Mesenchymal stem cell (in vitro differentiated cells and primary cell): Measurements from ENCODE around the gene HERC4.
"Not testable (repeated sequence)": the region's sequence is repeated elsewhere in the genome, so short reads cannot be mapped to it uniquely, and the experiment has no call there.

Source experiments
- DNase-seq: peaks from one replicate; pipeline ENCODE4 v3.0.0-alpha.2; 2013
- H2AFZ ChIP-seq: one replicate; pipeline ENCODE4 v1.6.1; 2013; ENCODE audit warnings: low read depth, mild to moderate bottlenecking, control low read depth, inconsistent platforms, low read length, moderate library complexity
- H2AK5ac ChIP-seq: 2 replicates; pipeline ENCODE4 v1.6.1; 2013; ENCODE audit warnings: low read length, moderate library complexity, mild to moderate bottlenecking, inconsistent platforms; ENCODE audit not compliant: severe bottlenecking
- H2BK120ac ChIP-seq: one replicate; pipeline ENCODE4 v1.6.1; 2013; ENCODE audit warnings: low read depth, mild to moderate bottlenecking, inconsistent platforms, low read length, moderate library complexity
- H2BK12ac ChIP-seq, 2 experiments: one replicate each; pipeline ENCODE4 v1.6.1; 2013; ENCODE audit warnings: inconsistent platforms in 2 of 2, low read length in 2 of 2, mild to moderate bottlenecking in 2 of 2, moderate library complexity in 2 of 2, control low read depth in 1 of 2
- H2BK15ac ChIP-seq: one replicate; pipeline ENCODE4 v1.6.1; 2013; ENCODE audit warnings: mild to moderate bottlenecking, low read depth, inconsistent platforms; ENCODE audit not compliant: poor library complexity, severe bottlenecking
- H2BK5ac ChIP-seq: 2 replicates; pipeline ENCODE4 v1.6.1; 2013; ENCODE audit warnings: low read depth, mild to moderate bottlenecking, low read length, control low read depth, inconsistent platforms; ENCODE audit not compliant: poor library complexity, severe bottlenecking
- H3K14ac ChIP-seq, 2 experiments: one replicate each; pipeline ENCODE4 v1.6.1; 2013; ENCODE audit warnings: inconsistent platforms in 2 of 2, low read length in 2 of 2, control low read depth in 1 of 2, mild to moderate bottlenecking in 1 of 2, moderate library complexity in 1 of 2
- H3K18ac ChIP-seq, 2 experiments: one replicate each; pipeline ENCODE4 v1.6.1; 2013; ENCODE audit warnings: inconsistent platforms in 2 of 2, low read length in 2 of 2, control low read depth in 1 of 2, low read depth in 1 of 2, mild to moderate bottlenecking in 1 of 2
- H3K23ac ChIP-seq, 2 experiments: one replicate each; pipeline ENCODE4 v1.6.1; 2013; ENCODE audit warnings: inconsistent platforms in 2 of 2, low read length in 2 of 2, mild to moderate bottlenecking in 2 of 2, moderate library complexity in 2 of 2, control low read depth in 1 of 2
- H3K27ac ChIP-seq: 2 replicates; pipeline ENCODE4 v1.5.1; 2013; ENCODE audit warnings: mild to moderate bottlenecking, moderate library complexity, low read length, control low read depth, inconsistent platforms; ENCODE audit not compliant: poor library complexity, severe bottlenecking
- H3K27me3 ChIP-seq, 2 experiments: 2 replicates each; pipeline versions ENCODE4 v1.6.1 to v1.7.0; 2013; ENCODE audit warnings: low read length in 2 of 2, mild to moderate bottlenecking in 2 of 2, moderate library complexity in 2 of 2, control low read depth in 1 of 2, inconsistent platforms in 1 of 2; ENCODE audit not compliant: control insufficient read depth in 1 of 2, insufficient read depth in 1 of 2
- H3K36me3 ChIP-seq, 2 experiments: 2 replicates each; pipeline versions ENCODE4 v1.6.1 to v1.7.0; 2013; ENCODE audit warnings: low read length in 2 of 2, control low read depth in 1 of 2, inconsistent platforms in 1 of 2, low read depth in 1 of 2, mild to moderate bottlenecking in 1 of 2; ENCODE audit not compliant: insufficient read depth in 2 of 2, control insufficient read depth in 1 of 2
- H3K4ac ChIP-seq, 2 experiments: one replicate each; pipeline ENCODE4 v1.6.1; 2013; ENCODE audit warnings: inconsistent platforms in 2 of 2, low read length in 2 of 2, mild to moderate bottlenecking in 2 of 2, moderate library complexity in 2 of 2, control low read depth in 1 of 2, low read depth in 1 of 2
- H3K4me1 ChIP-seq: 2 replicates; pipeline ENCODE4 v1.6.1; 2013; ENCODE audit warnings: low read depth, low read length, control low read depth; ENCODE audit not compliant: control insufficient read depth, insufficient read depth
- H3K4me2 ChIP-seq: 2 replicates; pipeline ENCODE4 v1.6.1; 2013; ENCODE audit warnings: low read length, mild to moderate bottlenecking, inconsistent platforms; ENCODE audit not compliant: poor library complexity, severe bottlenecking
- H3K4me3 ChIP-seq, 2 experiments: 2 replicates each; pipeline versions ENCODE4 v1.5.1 to v1.7.0; 2013; ENCODE audit warnings: low read length in 2 of 2, mild to moderate bottlenecking in 2 of 2, control low read depth in 1 of 2, low read depth in 1 of 2; ENCODE audit not compliant: insufficient read depth in 1 of 2
- H3K79me1 ChIP-seq: replicated peaks from 2 replicates; pipeline ENCODE4 v1.6.1; 2013; ENCODE audit warnings: mild to moderate bottlenecking, control low read depth, low read length, inconsistent platforms; ENCODE audit not compliant: poor library complexity, severe bottlenecking
- H3K9ac ChIP-seq: 2 replicates; pipeline ENCODE4 v1.7.0; 2013; ENCODE audit warnings: mild to moderate bottlenecking, low read length, moderate library complexity
- H3K9me3 ChIP-seq: 2 replicates; pipeline ENCODE4 v1.7.0; 2013; ENCODE audit warnings: mild to moderate bottlenecking, low read length; ENCODE audit not compliant: control insufficient read depth
- H4K8ac ChIP-seq: one replicate; pipeline ENCODE4 v1.6.1; 2013; ENCODE audit warnings: inconsistent platforms, mild to moderate bottlenecking, low read length, moderate library complexity
- H4K91ac ChIP-seq: one replicate; pipeline ENCODE4 v1.6.1; 2013; ENCODE audit warnings: mild to moderate bottlenecking, low read length, inconsistent platforms
- WGBS: methylation state at CpG from one replicate; pipeline ENCODE4 v1.1.7; 2013; ENCODE audit warnings: mixed read lengths; 5-methylcytosine and 5-hydroxymethylcytosine counted together

The HERC4 gene

DNA sequence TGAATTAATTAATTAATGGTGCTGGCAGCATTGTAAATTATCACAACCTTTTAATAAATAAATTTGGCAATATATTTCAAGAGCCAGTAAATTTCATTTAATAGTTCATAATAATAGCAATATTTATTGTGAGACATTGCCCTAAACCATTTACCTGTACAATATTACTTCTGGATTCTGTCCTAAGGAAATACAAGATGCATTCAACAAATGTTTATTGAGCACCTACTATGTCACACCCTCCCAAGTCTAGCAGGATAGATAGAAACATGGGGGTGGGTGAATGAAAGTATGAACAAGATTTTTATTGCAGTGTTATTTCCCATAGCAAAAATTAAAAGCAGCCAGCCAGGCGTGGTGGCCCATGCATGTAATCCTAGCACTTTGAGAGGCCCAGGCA lies 4.4 kb upstream of the HERC4 start:
- Histone ChIP-seq H3K9me3 (no peaks in the 10 kb centered on the region), H3K27me3 (no peaks in the 10 kb centered on the region), H2AK5ac (no peak overlapping the region), H2BK12ac (no peak overlapping the region), H2BK15ac (no peak overlapping the region), H4K91ac (no peak overlapping the region), H3K4me2 (no peak overlapping the region), H3K36me3 (no peaks in the 10 kb centered on the region), H3K79me1 (no peaks in the 10 kb centered on the region), H3K4me3 (no peak overlapping the region), H3K4me1 (no peaks in the 10 kb centered on the region), H3K9ac (no peak overlapping the region), H3K23ac (no peak overlapping the region), H3K18ac (no peak overlapping the region), H2BK5ac (no peak overlapping the region), H3K27ac (no peak overlapping the region), H2AFZ (no peak overlapping the region), H4K8ac (no peak overlapping the region), H3K4ac (no peak overlapping the region), H2BK120ac (no peak overlapping the region), H3K14ac (no peak overlapping the region)
- DNase-seq, result no peak
- WGBS, result 95% methylated on average over 1 of the region's 1 CpG

DNA sequence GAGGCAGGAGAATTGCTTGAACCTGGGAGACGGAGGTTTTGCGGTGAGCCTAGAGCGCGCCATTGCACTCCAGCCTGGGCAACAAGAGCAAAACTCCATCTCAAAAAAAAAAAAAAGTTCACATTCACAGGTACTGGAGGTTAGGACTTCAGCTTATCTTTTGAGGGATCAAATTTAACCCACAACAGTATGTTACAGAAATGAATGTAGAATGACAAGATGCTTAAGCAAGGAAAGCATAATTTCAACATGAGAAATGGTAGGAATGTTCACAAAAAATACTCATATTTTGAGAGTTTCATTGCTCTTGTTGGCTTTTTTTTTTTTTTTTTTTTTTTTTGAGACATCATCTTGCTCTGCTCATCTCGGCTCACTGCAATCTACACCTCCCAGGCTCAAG lies 1.9 kb upstream of the HERC4 start:
- WGBS, result 100% methylated on average over 1 of the region's 5 CpGs
- H3K4me2 ChIP-seq, result no peak overlapping the region
- no peaks in the 10 kb centered on the region for H3K9me3 ChIP-seq
- H3K4me3 ChIP-seq, result no peak overlapping the region
- H3K23ac ChIP-seq, result no peak overlapping the region
- no peak overlapping the region for H2AK5ac ChIP-seq
- H4K91ac ChIP-seq, result no peak overlapping the region
- peaks cover 0 to 5% of the 10 kb centered on the region in 2 experiments for H3K36me3 ChIP-seq
- H3K14ac ChIP-seq, result no peak overlapping the region
- H2BK12ac ChIP-seq, result no peak overlapping the region
- no peak overlapping the region for H3K18ac ChIP-seq
- DNase-seq, result no peak
- H3K9ac ChIP-seq, result no peak overlapping the region
- H2BK120ac ChIP-seq, result no peak overlapping the region
- no peak overlapping the region for H2BK5ac ChIP-seq
- no peaks in the 10 kb centered on the region for H3K27me3 ChIP-seq
- H3K4me1 ChIP-seq, result no peaks in the 10 kb centered on the region
- H3K4ac ChIP-seq, result no peak overlapping the region
- no peak overlapping the region for H3K27ac ChIP-seq
- H3K79me1 ChIP-seq, result no peaks in the 10 kb centered on the region
- H4K8ac ChIP-seq, result no peak overlapping the region
- H2AFZ ChIP-seq, result no peak overlapping the region
- H2BK15ac ChIP-seq, result no peak overlapping the region

DNA sequence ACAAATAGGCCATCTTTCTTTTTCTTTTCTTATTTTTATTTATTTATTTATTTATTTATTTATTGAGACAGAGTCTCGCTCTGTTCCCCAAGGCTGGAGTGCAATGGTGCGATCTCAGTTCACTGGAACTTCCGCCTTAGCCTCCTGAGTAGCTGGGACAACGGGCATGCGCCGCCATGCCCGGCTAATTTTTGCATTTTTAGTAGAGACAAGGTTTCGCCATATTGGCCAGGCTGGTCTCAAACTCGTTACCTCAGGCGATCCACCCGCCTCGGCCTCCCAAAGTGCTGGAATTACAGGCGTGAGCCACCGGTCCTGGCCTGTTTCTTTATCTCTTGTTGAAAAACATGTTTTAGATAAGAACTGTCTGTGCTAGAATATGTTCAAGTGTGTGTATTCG lies 998 bp upstream of the HERC4 start:
- H4K8ac ChIP-seq, H2BK15ac ChIP-seq, H2AFZ ChIP-seq, H3K4me2 ChIP-seq, H3K18ac ChIP-seq, H4K91ac ChIP-seq, H3K4me3 ChIP-seq, DNase-seq, H3K27ac ChIP-seq, H3K14ac ChIP-seq, H3K4ac ChIP-seq, H3K9me3 ChIP-seq, H3K9ac ChIP-seq, H3K4me1 ChIP-seq, H2AK5ac ChIP-seq, H2BK12ac ChIP-seq, H3K27me3 ChIP-seq, H2BK5ac ChIP-seq, H3K23ac ChIP-seq, H3K79me1 ChIP-seq, H2BK120ac ChIP-seq: not testable (repeated sequence)
- 98% methylated on average over 15 of the region's 15 CpGs for WGBS
- peaks cover 0 to 13% of the 10 kb centered on the region in 2 experiments for H3K36me3 ChIP-seq

DNA sequence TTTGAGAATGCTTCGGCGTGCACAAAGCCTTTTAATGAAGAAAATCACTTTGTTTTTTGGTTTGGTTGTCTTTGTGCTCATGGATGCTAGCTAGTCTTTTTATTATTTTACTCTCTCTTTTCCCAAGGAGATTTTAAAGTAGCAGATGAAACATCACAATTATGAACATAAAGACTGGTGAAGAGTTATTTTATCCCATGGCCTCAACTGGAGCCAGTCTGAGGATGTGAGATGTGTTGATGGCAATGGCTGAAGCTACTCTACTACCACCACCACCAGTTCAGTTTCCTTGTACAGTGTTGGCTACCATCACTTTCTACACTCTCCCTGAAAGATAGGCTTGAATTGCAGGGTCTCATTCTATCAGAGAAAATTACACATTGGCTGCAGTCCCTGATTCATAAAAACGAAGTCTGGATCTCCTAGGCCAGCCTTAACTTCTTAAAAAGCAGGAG lies 494 bp upstream of the HERC4 start:
- 28% methylated on average over 3 of the region's 3 CpGs for WGBS
- Histone ChIP-seq H2BK12ac (peak overlapping the region; percentile 13 to 38), H3K23ac (no peak overlapping the region), H2AK5ac (peak overlapping the region; percentile 49), H3K9me3 (no peaks in the 10 kb centered on the region), H3K4me3 (peak overlapping the region in 1 of 2 experiments; percentile 69), H4K91ac (peak overlapping the region; percentile 43), H4K8ac (peak overlapping the region; percentile 89), H3K79me1 (no peaks in the 10 kb centered on the region), H2AFZ (peak overlapping the region; percentile 72), H2BK5ac (no peak overlapping the region), H3K36me3 (peaks cover 0 to 18% of the 10 kb centered on the region in 2 experiments), H2BK15ac (no peak overlapping the region), H3K27me3 (no peaks in the 10 kb centered on the region), H3K4ac (peak overlapping the region in 1 of 2 experiments; percentile 24), H3K4me1 (no peaks in the 10 kb centered on the region), H3K4me2 (no peak overlapping the region), H3K9ac (peak overlapping the region; percentile 80), H3K18ac (no peak overlapping the region), H3K14ac (no peak overlapping the region), H2BK120ac (no peak overlapping the region), H3K27ac (peak overlapping the region; percentile 50)
- DNase-seq, result no peak
